HG03442 (cell line): ENCODE measurements around the gene FAM107B.
A peak's percentile ranks its signal among the peaks of the same experiment; 100 is the strongest.
"Not testable (repeated sequence)": the region's sequence is repeated elsewhere in the genome, so short reads cannot be mapped to it uniquely, and the experiment has no call there.

Source experiments
- ATAC-seq: cut with Tn5 transposase; IDR thresholded peaks from one replicate; pipeline ENCODE4 v1.9.1; 2021; ENCODE audit warnings: mild to moderate bottlenecking, moderate library complexity; ENCODE audit not compliant: unreplicated experiment

Gene FAM107B

GRCh38 chr10:14667280-14667679 lies 107.4 kb downstream of the FAM107B start:
- ATAC-seq, result no peak

- ATAC-seq, result no peak
Measured at GRCh38 chr10:14665865-14666857, 108.5 kb downstream of the FAM107B start.

DNA sequence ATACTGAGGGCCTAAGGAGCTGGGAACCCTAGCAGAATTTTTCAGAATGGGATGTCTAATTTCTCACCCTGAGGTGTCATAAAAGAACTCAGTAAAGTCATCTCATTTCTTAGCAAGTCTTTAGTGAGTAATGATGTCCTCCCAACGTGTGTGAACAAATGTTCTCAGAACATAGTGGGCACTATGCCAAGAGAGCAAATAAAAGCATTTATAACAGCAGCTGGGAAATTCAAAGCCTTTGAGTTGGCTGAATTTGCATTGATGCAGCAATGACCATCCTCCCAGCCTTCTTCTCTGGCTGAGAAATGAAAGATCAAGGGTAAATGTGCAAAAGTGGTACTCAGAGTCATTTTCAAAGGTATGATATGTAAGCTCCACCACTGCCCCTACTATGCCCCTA lies 109.4 kb downstream of the FAM107B start:
- ATAC-seq, result no peak

DNA sequence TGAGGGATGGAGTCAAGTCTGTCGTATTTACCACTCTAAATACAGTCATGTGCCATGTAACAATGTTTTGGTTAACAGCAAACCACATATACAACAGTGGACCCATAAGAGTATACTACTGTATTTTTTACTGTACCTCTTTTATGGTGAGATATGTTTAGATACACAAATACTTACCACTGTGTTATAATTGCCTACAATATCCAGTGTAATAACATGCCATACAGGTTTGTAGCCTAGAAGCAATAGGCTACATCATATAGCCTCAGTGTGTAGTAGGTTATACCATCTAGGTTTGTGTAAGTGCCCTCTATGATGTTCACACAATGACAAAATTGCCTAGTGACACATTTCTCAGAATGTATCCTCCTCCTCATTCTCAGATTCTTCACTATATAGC lies 110.4 kb downstream of the FAM107B start:
- no peak for ATAC-seq

GRCh38 chr10:14661818-14662217 lies 112.9 kb downstream of the FAM107B start:
- ATAC-seq, result no peak

GRCh38 chr10:14660831-14661230 lies 113.9 kb downstream of the FAM107B start:
- no peak for ATAC-seq

DNA sequence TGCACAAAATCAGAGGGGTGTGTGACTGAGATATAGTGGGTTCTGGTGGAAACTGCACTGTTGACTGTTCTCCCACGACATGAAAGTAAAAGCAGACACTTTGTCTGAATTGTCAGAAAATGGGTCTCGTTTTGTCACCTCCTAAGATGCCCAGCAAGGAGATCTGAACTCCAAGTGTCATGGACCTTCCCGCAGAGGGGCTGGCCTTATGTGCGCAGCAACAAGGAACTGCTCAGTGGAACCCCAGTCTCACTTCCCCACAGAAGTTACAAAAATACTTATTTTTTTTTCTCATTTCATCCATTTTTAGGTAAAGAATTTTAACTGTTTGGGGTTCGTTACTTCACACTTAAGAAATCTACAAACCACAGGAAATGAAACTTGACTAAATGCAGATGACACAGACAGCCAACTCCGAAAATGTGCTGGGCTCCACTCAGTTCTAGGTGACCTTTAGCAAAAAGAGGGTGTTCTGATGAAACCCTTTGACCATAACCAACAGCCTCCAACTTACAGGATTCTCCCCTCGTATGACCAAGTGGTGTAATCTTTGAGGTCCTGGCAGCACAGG lies 115.0 kb downstream of the FAM107B start:
- ATAC-seq, result peak; percentile 73

- ATAC-seq, result not testable (repeated sequence)
Measured at GRCh38 chr10:14659137-14659536, 115.6 kb downstream of the FAM107B start.

GRCh38 chr10:14658331-14659127 lies 116.2 kb downstream of the FAM107B start:
- ATAC-seq, result no peak

- ATAC-seq, result no peak
Measured at GRCh38 chr10:14656052-14656730, 118.5 kb downstream of the FAM107B start.

- no peak for ATAC-seq
Measured at GRCh38 chr10:14654821-14655382, 119.8 kb downstream of the FAM107B start.

DNA sequence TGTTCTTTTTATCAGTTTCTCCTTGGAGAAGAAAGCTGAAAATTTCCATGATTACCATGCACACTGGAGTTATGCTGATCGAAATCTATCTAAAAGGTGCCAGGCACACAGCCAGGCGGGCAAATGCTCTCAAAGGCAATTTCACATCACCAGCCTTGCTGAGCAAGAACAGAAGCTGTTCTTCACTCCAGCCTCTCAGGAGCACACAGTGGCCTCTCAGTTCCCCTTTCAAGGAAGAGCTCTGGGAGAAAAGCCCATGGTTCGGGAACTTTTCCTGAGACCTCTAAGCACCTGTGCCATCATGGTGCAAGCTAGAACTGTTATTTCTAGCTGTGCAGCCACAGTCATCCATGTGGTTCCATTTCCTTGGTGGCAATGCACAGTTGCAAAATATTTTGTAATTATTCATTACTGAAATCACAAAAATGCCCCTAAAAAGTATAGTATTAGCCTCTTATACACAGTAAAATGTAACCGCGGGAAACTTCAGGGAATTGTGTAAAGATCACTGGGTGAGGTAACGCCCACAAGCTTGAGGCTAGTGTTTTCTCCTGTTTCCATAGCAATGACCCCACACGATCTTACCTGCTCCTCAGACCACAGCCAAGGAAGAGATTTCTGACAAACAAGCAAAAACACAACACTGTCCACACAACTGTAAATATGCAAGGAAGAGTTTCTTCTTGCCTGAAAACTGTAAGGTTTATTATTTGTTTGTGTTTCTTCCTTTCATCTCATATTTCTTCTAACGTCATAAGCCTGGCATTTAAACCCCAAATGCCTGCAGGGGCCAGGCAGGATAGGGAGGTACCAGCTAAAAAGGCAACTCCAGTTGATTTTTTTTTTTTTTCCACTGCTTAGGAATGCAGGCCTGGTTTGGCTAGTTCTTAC lies 121.2 kb downstream of the FAM107B start:
- no peak for ATAC-seq

DNA sequence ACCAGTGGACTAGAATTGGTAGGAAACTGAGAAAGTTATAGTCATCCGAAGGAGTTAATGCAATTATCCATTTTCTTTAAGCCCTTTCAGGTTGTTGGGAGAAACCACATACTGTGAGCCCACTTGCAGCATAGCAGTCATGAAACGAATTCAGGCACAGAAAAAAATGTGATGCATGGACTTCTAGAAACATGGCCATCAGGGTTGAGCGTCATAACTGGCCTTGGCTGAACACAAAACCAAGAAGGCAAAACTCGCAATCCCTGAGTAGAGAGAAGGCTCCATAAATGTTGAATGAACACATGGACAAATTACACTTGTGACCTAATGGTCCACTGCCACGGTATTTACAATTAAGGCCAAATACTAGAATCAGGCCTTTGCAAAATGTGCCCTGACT lies 121.9 kb downstream of the FAM107B start:
- no peak for ATAC-seq

DNA sequence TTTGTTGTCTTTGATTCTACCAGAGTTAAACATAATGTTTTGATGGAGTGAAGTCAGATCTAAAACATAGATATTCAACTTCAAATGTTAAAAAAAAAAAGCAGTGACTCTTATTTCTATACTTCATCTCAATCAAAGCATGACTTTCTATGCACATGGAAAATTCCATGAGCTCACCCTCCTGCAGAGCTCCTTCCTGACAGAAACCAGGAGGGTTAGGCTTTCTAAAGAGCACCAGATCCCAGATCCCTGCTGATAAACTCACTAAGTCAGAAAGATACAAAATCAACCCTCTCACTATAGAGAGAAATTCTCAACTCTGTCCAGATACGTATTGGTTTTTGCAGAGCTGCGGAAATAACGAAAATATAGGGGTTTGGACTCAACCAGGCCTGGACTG lies 122.6 kb downstream of the FAM107B start:
- ATAC-seq, result no peak

DNA sequence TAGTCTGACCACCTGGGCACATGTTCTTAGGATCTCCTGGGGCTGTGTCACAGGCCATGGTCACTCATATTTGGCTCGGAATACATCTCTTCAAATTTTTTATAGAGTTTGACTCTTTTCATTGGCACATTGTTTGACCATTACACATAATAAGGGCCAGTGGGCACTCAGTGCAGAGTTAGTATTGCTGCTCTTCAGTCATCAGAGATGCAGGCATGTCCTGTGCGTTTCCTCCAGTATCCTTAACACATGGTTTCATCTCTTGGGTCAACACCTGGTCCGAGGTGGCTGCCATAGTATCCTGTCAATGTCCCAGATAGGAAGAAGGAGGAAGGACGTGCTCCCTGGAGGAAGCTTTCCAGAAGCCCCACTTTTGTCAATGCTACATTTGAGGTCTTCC lies 125.0 kb downstream of the FAM107B start:
- no peak for ATAC-seq

GRCh38 chr10:14648946-14649345 lies 125.8 kb downstream of the FAM107B start:
- no peak for ATAC-seq

DNA sequence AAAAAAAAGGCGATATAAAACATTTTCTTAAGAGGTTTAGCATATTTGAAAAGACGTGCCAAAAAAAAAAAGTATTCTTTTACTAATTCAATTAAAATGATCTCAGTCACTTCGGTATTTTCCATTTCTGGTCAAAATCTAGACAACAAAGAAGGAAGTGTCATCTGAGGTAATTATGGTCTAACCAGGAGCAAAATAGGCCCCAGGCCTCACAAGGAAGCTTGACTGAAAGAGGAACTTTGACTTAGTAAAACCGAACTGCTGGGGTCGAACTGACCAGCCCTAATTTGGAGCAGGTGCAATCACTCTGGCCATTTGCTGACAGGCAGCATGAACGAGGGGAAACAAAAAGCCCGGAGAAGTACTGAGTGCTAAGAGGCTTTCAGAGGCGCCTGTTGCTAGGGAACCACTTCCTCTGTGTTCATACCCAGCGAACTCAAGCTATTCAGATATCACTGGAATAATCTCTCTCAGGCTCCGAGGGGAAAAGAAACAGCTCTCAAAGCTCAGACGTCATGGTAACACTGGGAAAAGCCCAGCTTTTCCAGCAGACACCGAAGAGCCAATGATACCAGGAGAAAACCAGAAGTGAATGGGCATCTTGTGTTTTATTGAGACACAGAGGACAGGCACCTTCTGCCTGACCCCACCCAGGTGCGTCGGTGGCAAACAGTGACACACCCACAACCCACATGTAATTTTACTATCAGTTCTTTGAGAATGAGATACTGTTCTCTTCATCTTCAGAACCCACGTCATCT lies 126.5 kb downstream of the FAM107B start:
- ATAC-seq, result peak; percentile 89

- peak; percentile 29 for ATAC-seq
Measured at GRCh38 chr10:14645239-14645960, 129.3 kb downstream of the FAM107B start.
